CD4-positive, alpha-beta T cell treated with Interleukin-15 for 1 hour (primary cell): ENCODE measurements around the gene MAGEA6.
"Not testable (repeated sequence)": the region's sequence is repeated elsewhere in the genome, so short reads cannot be mapped to it uniquely, and the experiment has no call there.

Experiments
- DNase-seq: peaks from one replicate; pipeline ENCODE4 v3.0.0-alpha.2; 2020

MAGEA6 gene, protein sequence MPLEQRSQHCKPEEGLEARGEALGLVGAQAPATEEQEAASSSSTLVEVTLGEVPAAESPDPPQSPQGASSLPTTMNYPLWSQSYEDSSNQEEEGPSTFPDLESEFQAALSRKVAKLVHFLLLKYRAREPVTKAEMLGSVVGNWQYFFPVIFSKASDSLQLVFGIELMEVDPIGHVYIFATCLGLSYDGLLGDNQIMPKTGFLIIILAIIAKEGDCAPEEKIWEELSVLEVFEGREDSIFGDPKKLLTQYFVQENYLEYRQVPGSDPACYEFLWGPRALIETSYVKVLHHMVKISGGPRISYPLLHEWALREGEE

DNA sequence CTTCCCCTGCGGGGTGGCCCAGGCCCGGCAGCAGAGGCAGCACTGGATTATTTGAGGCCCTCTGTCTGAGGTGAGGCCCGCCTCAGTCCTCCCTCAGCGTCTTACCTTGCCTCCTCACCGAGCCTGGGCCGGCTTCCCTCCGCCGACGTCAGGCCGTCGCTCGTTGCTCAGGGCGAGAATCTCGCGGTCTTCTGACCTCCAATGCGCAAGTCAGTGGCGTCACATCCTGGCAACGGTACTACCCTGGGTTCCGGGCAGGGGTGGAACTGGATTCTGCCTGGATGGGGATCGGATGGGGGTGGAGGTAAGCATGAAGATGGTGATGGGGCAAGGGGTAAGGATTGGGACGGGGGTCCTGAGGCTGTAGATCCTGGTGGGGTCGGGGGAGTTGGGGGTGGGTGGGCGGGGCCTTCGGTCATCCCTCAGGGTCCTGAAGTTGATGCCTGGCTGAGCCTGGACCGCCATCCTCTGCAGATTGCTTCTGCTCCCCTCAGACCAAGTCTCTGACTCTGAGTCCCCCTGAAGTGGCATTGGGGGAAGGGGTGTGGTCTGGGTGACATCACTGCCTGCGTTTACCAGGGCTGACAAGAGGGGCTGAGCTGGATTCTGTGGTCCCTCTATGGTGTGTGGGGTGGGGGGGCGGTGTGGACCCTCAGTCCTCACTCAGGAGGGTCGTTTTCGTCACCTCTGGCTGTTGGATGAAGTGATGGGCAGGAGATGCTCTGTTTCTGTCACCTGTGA is at the start of gene MAGEA6:
Gene MAGEA6, minus strand, starts transcription at position 141 of the 741 bp plus-strand sequence. CDS start 2,039 bp downstream, outside the sequence.
- DNase-seq, result not testable (repeated sequence)

- no peak for DNase-seq
Measured at GRCh38 chrX:152819266-152819665, 49.8 kb upstream of the MAGEA6 start.

- DNase-seq, result no peak
Measured at GRCh38 chrX:152818356-152818755, 48.9 kb upstream of the MAGEA6 start.

DNA sequence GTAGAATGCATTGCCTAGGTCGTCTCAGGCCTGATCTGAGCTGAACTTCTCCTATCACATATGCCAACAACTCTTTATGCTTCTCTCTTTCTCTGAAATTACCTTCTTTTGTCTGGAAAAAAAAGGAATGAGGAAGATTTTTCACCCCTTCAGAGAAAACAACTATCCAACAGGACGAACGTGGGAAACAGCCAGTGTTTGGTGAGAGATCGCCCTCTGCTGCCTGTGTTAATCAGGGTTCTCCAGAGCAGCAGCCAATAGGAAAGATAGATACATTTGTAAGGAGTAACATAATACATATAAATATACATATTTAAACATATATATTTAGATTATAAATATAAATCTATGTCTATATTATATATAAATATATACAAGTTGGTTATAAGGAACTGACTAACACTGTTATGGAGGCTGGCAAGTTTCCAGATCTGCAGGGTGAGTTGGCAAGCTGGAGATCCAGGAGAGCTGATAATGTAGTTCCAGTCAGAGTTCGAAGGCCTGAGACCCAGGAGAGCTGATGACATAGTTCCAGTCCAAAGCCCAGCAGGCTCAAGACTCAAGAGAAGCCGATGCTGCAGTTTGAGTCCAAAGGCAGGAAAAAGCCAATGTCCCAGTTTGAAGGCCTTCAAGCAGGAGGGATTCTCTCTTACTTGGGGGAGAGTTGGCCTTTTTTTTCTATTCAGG is 47.7 kb upstream of the MAGEA6 start:
- no peak for DNase-seq

DNA sequence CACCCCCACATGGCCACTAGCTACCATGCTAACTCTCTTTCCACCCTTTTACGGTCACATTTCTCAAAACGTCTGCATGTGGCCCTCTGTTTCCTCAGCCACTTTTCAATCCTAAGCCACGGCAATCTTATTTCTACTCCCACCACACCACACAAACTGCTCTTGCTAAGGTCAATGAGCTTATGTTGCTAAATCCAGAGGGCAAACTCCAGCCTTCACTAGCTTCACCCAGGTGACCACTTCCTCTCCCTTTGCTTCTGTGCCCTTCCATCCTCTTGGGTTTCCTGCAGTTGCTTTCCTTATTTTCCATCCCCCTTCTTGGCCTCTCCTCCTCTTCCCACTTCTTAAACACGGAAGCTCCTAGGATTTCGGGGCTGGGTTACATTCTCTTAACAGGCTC is 44.6 kb upstream of the MAGEA6 start:
- no peak for DNase-seq

GRCh38 chrX:152813206-152813605 is 43.7 kb upstream of the MAGEA6 start:
- DNase-seq, result no peak

DNA sequence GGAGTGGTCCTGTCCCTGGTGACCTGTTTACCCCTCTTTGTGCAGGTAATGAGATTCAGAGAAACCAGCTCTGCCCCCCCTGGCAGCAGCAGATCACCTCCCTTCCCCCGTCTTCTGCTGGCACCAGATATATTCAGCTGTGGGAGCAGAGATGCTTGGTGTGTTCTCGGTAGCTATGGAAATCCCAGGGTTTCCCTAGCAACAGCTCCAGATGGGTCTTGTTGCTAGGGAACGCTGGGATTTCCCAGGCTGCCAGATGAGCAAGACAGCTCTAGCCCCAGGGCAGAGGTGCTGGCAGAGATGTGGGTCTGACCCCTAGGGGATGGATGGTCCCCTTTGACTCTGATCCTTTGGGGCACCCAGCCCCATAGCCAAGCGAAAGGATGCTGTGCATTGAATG is 40.9 kb upstream of the MAGEA6 start:
- no peak for DNase-seq

- no peak for DNase-seq
Measured at GRCh38 chrX:152806035-152806434, 36.5 kb upstream of the MAGEA6 start.

DNA sequence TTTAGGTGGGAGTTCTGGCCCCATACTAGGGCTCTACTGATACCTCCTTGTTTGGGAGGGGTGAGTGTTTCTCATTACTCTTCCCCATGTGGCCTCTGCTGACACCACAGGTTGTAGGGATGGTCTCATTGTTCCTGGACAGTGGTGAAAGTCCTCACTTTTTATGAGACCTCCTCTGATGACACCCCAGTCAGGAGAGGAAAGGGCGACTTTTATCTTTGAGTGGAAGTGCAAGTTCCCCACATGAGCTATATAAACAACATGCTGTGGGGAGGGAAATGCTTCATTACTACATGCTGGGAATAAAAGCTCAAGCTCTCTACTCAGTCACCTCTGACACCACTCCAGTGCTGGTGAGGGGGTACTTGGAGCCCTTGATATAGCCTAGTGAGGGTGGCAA is 29.5 kb upstream of the MAGEA6 start:
- DNase-seq, result no peak

- DNase-seq, result not testable (repeated sequence)
Measured at GRCh38 chrX:152787062-152787461, 17.6 kb upstream of the MAGEA6 start.

DNA sequence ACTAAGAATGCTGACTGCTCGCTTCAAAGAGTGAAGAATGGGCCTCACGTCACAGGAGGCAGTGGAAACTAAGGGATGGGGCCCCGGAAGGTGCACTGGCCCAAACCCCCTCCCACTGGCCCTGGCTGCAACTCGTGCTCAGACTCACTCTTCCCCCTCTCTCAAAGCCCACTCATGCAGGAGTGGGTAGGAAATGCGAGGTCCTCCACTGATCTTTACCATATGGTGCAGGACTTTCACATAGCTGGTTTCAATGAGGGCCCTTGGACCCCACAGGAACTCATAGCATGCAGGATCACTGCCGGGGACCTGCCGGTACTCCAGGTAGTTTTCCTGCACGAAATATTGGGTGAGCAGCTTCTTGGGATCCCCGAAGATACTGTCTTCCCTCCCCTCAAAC is 2.9 kb downstream of the MAGEA6 start:
- not testable (repeated sequence) for DNase-seq

GRCh38 chrX:152761582-152761981 is 7.9 kb downstream of the MAGEA6 start:
- DNase-seq, result not testable (repeated sequence)

DNA sequence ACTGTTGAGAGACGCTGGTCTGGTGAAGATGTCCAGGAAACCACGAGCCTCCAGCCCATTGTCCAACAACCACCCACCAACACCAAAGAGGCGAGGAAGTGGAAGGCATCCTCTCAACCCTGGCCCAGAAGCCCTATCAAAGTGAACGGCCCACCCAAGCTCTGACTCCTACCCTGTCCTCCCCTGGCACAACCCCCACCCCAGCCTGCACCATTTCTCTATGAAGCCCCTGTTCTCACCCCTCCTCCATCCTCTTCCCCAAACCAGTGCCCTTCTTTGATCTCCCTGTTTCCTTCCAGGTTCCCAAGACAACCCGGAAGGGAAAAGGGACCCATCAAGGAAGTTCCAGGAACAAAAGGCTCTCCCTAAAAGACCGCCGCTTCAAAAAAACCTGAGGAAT is 9.9 kb downstream of the MAGEA6 start:
- DNase-seq, result not testable (repeated sequence)

- DNase-seq, result not testable (repeated sequence)
Measured at GRCh38 chrX:152758918-152759317, 10.6 kb downstream of the MAGEA6 start, which contains the start of gene CSAG3. Gene CSAG3 (plus strand): TSS chrX:152759218.

- not testable (repeated sequence) for DNase-seq
Measured at GRCh38 chrX:152754871-152755270, 14.6 kb downstream of the MAGEA6 start.

- DNase-seq, result not testable (repeated sequence)
Measured at GRCh38 chrX:152753686-152754650, 15.5 kb downstream of the MAGEA6 start, which contains the start of gene MAGEA2. Gene MAGEA2 (minus strand): TSS chrX:152753842. CDS start chrX:152751363, 2,479 bp downstream.

DNA sequence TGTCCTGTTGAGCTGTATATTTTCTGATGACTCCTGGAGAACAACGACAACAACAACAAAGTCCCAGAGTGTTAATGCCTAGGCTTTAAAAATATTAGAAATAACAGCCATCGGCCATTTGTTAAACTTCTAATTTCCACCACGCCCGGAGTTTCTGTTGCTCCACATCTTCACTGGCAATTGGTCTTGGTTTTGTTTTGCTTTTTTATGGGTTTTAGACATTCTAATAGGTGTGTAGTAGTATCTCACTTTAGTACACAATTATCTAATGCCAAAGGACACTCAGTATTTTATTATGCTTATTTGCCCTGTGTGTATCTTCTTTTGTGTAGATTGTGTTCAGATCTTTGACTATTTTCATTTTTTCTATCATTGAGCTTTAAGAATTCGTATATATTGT is 30.9 kb downstream of the MAGEA6 start:
- DNase-seq, result no peak

DNA sequence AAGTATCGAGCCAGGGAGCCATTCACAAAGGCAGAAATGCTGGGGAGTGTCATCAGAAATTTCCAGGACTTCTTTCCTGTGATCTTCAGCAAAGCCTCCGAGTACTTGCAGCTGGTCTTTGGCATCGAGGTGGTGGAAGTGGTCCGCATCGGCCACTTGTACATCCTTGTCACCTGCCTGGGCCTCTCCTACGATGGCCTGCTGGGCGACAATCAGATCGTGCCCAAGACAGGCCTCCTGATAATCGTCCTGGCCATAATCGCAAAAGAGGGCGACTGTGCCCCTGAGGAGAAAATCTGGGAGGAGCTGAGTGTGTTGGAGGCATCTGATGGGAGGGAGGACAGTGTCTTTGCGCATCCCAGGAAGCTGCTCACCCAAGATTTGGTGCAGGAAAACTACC is 33.0 kb downstream of the MAGEA6 start:
- not testable (repeated sequence) for DNase-seq

GRCh38 chrX:152735860-152736511 is 33.5 kb downstream of the MAGEA6 start:
- DNase-seq, result no peak

- no peak for DNase-seq
Measured at GRCh38 chrX:152735101-152735500, 34.4 kb downstream of the MAGEA6 start.

DNA sequence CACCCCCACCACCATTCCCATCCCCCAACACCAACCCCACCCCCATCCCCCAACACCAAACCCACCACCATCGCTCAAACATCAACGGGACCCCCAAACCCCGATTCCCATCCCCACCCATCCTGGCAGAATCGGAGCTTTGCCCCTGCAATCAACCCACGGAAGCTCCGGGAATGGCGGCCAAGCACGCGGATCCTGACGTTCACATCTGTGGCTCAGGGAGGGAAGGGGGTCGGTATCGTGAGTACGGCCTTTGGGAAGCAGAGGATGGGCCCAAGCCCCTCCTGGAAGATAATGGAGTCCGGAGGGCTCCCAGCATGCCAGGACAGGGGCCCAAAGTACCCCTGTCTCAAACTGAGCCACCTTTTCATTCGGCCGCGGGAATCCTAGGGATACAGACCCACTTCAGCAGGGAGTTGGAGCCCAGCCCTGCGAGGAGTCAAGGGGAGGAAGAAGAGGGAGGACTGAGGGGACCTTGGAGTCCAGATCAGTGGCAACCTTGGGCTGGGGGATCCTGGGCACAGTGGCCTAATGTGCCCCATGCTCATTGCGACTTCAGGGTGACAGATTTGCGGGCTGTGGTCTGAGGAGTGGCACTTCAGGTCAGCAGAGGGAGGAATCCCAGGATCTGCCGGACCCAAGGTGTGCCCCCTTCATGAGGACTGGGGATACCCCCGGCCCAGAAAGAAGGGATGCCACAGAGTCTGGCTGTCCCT is 35.2 kb downstream of the MAGEA6 start:
- not testable (repeated sequence) for DNase-seq
